VCaP (cell line): ENCODE measurements around the gene PHF1.
"Not testable (repeated sequence)": the region's sequence is repeated elsewhere in the genome, so short reads cannot be mapped to it uniquely, and the experiment has no call there.

ENCODE experiments used
- H3K27ac ChIP-seq: fragments of 450-650 bp; 2 replicates; pipeline ENCODE4 v1.5.1; 2017
- TF ChIP-seq, protein P1 (sequence below): fragments of 450-650 bp; conservative IDR thresholded peaks from 2 replicates; pipeline ENCODE4 v1.5.1; 2017; ENCODE audit warnings: mild to moderate bottlenecking, moderate library complexity

Gene PHF1

GRCh38 chr6:33390767-33391277 lies 20.0 kb upstream of the PHF1 start:
- peak overlapping the region; percentile 89 for H3K27ac ChIP-seq
- TF ChIP-seq, protein P1, sequence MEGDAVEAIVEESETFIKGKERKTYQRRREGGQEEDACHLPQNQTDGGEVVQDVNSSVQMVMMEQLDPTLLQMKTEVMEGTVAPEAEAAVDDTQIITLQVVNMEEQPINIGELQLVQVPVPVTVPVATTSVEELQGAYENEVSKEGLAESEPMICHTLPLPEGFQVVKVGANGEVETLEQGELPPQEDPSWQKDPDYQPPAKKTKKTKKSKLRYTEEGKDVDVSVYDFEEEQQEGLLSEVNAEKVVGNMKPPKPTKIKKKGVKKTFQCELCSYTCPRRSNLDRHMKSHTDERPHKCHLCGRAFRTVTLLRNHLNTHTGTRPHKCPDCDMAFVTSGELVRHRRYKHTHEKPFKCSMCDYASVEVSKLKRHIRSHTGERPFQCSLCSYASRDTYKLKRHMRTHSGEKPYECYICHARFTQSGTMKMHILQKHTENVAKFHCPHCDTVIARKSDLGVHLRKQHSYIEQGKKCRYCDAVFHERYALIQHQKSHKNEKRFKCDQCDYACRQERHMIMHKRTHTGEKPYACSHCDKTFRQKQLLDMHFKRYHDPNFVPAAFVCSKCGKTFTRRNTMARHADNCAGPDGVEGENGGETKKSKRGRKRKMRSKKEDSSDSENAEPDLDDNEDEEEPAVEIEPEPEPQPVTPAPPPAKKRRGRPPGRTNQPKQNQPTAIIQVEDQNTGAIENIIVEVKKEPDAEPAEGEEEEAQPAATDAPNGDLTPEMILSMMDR, result no peak

DNA sequence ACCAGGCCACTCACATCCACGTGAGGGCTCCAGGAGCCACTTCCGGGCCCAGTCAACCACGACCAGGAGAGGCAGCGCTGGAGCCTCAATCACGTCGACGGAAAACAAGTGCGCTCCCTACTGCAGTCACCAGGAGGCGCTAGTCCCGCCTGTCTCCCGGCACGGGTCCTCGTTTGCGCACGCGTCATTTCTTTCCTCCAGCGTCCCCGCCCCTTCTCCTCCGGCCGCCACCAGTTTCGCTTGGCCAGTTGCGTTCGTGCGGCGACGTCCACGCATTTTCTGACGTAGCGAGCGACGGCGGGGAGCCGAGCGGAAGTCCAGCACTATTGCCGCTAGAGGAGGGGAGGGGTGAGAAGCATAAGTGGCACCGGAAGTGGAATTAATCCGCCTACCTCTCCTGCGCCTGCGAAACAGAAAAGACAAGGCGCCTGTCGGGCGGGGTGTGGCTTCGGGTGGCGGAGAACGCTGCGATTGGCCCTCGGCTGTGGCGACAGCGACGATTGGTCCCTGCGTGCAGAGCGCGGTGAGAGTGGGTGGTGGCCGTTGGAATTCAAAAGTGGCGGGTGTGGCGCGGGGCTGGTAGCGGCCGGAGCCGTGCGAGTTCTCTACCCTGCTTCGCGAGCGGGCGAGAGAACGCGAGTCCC lies 19.4 kb upstream of the PHF1 start, which contains the start of gene KIFC1:
Gene KIFC1, plus strand, starts transcription at position 546 of the 644 bp plus-strand sequence. CDS start 163 bp downstream, outside the sequence.
- peak within 1 kb of the TSS; percentile 89 for H3K27ac ChIP-seq
- TF ChIP-seq, protein P1, result peak; percentile 100

GRCh38 chr6:33391922-33392594 lies 18.8 kb upstream of the PHF1 start:
- TF ChIP-seq, protein P1, result no peak
- H3K27ac ChIP-seq, result peak overlapping the region; percentile 89

GRCh38 chr6:33392595-33392948 lies 18.2 kb upstream of the PHF1 start:
- TF ChIP-seq, protein P1, result no peak
- H3K27ac ChIP-seq, result peak overlapping the region; percentile 89

DNA sequence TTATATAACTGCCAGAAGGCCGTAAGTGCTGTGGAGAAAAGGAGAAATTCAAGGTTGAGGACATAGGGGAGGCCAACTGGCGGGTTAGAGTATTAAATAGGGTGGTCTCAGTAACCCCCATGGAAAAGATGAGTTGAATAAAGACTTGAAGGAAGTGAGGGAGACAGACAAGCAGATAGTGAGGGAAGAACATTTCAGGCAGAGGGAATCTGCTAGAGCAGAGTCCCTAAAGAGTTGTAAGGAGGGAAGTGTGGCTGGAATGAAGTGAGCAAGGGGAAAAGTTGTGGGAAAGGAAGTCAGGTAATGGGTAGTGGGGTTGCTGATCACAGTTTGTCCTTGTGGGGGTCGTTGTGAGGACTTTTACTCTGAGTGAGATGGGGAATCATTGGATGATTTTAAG lies 17.8 kb upstream of the PHF1 start:
- peak overlapping the region; percentile 89 for H3K27ac ChIP-seq
- TF ChIP-seq, protein P1, result no peak

DNA sequence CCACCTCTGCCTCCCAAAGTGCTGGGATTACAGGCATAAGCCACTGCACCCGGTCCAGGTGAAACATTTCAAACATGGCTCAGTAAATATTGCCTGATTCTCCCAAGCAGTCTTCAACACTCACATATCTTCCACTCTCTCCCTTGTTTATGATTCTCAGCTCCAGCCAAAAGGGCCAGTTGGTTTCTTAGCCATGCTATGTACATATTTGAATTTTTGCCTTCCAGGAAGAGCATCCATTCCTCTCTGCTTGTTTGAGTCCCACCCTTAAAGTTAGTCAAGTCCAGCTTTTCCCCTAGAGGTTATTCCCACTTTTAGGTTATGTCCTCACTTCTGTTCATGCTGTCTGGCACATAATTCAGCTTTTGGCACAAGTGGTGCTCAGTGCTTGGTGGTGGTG lies 13.3 kb upstream of the PHF1 start:
- no peak overlapping the region for H3K27ac ChIP-seq
- TF ChIP-seq, protein P1, result no peak

DNA sequence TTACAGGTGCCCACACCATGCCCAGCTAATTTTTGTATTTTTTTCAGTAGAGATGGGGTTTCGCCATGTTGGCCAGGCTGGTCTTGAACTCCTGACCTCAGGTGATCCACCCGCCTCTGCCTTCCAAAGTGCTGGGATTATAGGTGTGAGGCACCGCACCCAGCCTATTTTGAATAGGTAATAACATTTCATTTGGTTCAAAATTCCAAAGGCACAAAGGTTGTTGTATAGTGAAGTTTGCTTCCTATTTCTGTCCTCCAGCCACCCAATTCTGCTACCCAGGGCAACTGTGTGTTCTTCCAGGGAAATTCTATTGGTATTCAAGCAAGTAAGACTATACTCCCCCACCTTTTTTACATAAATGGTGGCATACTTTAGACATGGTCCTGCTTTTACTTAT lies 12.2 kb upstream of the PHF1 start:
- not testable (repeated sequence) for H3K27ac ChIP-seq

DNA sequence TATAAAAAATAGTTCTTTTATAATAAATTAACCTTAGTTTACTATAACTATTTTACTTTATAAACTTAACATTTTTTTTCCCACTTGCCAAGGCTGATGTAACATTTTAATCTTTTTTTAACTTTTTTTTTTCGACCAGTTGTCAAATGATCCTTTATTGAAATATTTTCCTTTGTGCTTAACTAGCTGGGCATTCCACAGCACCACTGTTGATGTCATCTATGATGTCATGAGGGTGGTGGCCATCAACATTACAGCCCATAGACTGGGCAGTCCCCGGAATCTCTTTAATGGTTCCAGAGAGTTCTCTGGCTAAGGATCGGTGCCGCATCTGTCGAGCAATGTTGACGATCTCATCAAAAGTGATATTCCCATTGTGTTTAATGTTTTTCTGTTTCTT lies 10.9 kb upstream of the PHF1 start:
- H3K27ac ChIP-seq, result not testable (repeated sequence)
